Duodenal mucosa (tissue), 2 donors: Measurements from ENCODE around the gene RASIP1.
"Not testable (repeated sequence)": the region's sequence is repeated elsewhere in the genome, so short reads cannot be mapped to it uniquely, and the experiment has no call there.

ENCODE experiments used
- H3K27ac ChIP-seq: one replicate; pipeline ENCODE4 v1.7.0; 2013; ENCODE audit warnings: low read depth, low read length
- H3K27me3 ChIP-seq, 2 donors: one replicate each; pipeline ENCODE4 v1.7.0; 2013; ENCODE audit warnings: low read length in 2 of 2, control low read depth in 1 of 2; ENCODE audit not compliant: insufficient read depth in 2 of 2, control insufficient read depth in 1 of 2
- H3K36me3 ChIP-seq, 2 donors: one replicate each; pipeline ENCODE4 v1.7.0; 2013; ENCODE audit warnings: low read length in 2 of 2, control low read depth in 1 of 2; ENCODE audit not compliant: insufficient read depth in 2 of 2, control insufficient read depth in 1 of 2
- H3K4me1 ChIP-seq, 2 donors: one replicate each; pipeline ENCODE4 v1.7.0; 2013; ENCODE audit warnings: low read length in 2 of 2, control low read depth in 1 of 2; ENCODE audit not compliant: insufficient read depth in 2 of 2, control insufficient read depth in 1 of 2
- H3K4me3 ChIP-seq, 2 donors: one replicate each; pipeline ENCODE4 v1.7.0; 2013; ENCODE audit warnings: low read length in 2 of 2, low read depth in 1 of 2
- H3K9ac ChIP-seq, 2 donors: one replicate each; pipeline ENCODE4 v1.7.0; 2013; ENCODE audit warnings: low read length in 2 of 2, low read depth in 1 of 2
- H3K9me3 ChIP-seq, 2 donors: one replicate each; pipeline ENCODE4 v1.7.0; 2013; ENCODE audit warnings: low read length in 2 of 2, control low read depth in 1 of 2; ENCODE audit not compliant: control insufficient read depth in 1 of 2

The RASIP1 gene

DNA sequence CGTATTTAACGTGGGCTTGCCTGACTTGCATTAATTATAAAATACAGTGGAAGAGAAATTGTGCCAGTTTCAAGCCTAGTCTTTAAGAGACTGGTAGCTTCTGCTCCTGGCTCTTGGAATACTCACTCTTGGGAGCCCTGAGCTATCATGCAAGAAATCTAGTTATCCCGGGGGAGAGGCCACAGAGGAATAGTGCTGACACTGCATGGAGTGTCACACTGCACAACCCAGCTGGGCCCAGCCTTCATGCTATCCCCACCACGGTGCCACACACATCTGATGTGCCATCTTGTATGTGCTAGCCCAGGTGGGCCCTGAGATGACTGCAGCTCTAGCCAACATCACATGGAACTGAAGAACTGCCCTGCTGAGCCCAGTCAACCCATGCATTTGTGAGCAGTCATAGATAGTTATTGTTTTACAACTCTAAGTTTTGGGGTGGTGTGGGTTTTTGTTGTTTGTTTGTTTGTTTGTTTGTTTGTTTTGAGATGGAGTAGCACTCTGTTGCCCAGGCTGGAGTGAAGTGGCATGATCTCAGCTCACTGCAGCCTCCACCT lies 29.2 kb downstream of the RASIP1 start:
- Histone ChIP-seq H3K27ac (no peak overlapping the region), H3K36me3 (no peaks in the 10 kb centered on the region), H3K27me3 (no peaks in the 10 kb centered on the region), H3K4me3 (no peak overlapping the region), H3K9me3 (peaks cover 0 to 3% of the 10 kb centered on the region in 2 donors), H3K9ac (no peak overlapping the region), H3K4me1 (peaks cover 21 to 26% of the 10 kb centered on the region in 2 donors)

DNA sequence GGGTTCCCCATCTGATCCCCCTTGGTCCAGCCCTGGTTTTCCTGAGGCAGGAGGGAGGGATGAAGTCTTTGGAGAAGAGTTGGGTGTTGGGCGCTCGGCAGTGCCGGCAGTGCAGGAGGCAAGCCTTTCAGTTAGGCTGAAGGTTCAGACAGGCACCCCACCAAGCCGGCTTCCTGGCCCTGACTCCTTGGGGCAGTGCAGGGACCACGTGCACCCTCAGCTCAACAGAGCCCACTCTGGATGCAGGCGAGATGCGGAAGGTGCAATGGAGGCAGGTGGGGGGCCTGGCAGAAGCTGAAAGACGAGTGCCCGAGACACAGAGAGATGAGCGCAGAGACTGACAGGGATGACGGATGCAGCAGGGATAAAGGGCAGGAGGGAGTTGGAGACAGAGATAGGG lies 31.9 kb downstream of the RASIP1 start:
- H3K27me3 ChIP-seq = no peaks in the 10 kb centered on the region

DNA sequence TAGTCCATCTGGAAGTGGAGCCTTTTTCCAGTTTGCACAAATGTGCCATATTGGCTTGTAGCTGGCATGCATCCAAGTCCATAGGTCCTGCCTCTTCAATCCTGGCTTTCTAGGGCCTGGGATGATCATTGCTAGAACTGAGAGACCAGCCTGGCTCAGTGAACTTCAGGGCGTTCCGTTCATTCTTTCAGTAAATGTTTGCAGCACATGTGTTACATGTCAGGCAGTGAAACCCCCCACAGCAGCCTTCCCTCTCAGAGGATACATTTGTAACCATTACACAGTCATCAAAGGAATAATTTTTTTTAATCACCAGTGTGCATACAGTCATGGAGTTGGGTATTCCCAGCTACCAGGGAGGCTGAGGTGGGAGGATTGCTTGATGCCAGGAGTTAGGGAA lies 35.0 kb downstream of the RASIP1 start:
- peaks cover 11 to 41% of the 10 kb centered on the region in 2 donors for H3K36me3 ChIP-seq
- no peaks in the 10 kb centered on the region for H3K27me3 ChIP-seq
- H3K9ac ChIP-seq = no peak overlapping the region
- no peaks in the 10 kb centered on the region for H3K9me3 ChIP-seq
- H3K4me3 ChIP-seq = no peak overlapping the region
- H3K4me1 ChIP-seq = no peaks in the 10 kb centered on the region
- no peak overlapping the region for H3K27ac ChIP-seq

More for the DNA sequence above, 31.9 kb downstream of the RASIP1 start:
- Histone ChIP-seq H3K9ac (no peak overlapping the region), H3K27ac (no peak overlapping the region), H3K9me3 (peaks cover 0 to 3% of the 10 kb centered on the region in 2 donors), H3K4me3 (no peak overlapping the region), H3K36me3 (peaks cover 4 to 16% of the 10 kb centered on the region in 2 donors), H3K4me1 (peaks cover 7 to 9% of the 10 kb centered on the region in 2 donors)

DNA sequence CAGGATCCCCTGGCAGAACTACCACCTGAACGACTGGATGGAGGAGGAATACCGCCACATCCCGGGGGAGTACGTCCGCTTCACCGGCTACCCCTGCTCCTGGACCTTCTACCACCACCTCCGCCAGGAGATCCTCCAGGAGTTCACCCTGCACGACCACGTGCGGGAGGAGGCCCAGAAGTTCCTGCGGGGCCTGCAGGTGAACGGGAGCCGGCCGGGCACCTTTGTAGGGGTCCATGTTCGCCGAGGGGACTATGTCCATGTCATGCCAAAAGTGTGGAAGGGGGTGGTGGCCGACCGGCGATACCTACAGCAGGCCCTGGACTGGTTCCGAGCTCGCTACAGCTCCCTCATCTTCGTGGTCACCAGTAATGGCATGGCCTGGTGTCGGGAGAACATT lies 37.1 kb downstream of the RASIP1 start:
- no peak overlapping the region for H3K9ac ChIP-seq
- no peak overlapping the region for H3K4me3 ChIP-seq
- H3K4me1 ChIP-seq = peaks cover 0 to 4% of the 10 kb centered on the region in 2 donors
- H3K27ac ChIP-seq = no peak overlapping the region
- H3K36me3 ChIP-seq = peaks cover 11 to 42% of the 10 kb centered on the region in 2 donors
- H3K9me3 ChIP-seq = no peaks in the 10 kb centered on the region
- H3K27me3 ChIP-seq = no peaks in the 10 kb centered on the region

DNA sequence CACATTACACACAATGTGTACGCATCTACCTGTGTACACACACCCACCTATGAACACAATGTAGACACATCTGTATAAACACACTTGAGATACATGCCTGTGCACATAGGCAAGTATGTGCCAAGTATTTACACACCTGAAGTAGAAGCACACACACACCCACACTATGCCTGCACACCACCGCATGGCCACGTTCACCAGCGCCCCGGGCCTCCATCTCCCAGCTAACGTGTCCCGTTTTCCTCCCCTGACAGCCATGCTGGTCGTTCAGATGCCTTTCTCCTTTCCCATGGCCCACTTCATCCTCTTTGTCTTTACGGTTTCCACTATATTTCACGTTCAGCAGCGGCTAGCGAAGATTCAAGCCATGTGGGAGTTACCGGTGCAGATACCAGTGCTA lies 37.7 kb downstream of the RASIP1 start:
- no peak overlapping the region for H3K4me3 ChIP-seq
- no peaks in the 10 kb centered on the region for H3K9me3 ChIP-seq
- H3K36me3 ChIP-seq = peaks cover 11 to 42% of the 10 kb centered on the region in 2 donors
- H3K9ac ChIP-seq = no peak overlapping the region
- H3K4me1 ChIP-seq = peaks cover 0 to 8% of the 10 kb centered on the region in 2 donors
- H3K27me3 ChIP-seq = no peaks in the 10 kb centered on the region
- H3K27ac ChIP-seq = no peak overlapping the region

DNA sequence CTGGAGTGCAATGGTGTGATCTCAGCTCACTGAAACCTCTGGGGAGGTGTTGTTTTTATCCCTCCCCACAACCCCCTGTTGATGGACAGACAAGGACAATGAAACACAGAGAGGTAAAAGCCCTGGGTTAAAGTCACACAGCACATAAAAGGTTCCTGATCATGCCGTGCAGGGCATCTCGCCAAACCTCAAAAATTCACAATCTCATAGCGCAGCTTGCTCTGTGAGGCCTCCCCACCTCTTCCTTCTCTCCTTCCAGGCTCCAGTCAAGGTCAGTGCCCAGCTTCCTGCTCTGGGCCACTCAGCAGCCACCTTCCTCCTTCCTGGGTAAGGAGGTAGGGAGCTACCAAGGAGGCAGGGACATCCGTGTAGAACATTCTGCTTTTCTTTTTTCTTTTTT lies 42.4 kb downstream of the RASIP1 start:
- peaks cover 6 to 23% of the 10 kb centered on the region in 2 donors for H3K36me3 ChIP-seq
- no peak overlapping the region for H3K27ac ChIP-seq
- no peaks in the 10 kb centered on the region for H3K9me3 ChIP-seq
- peak overlapping the region; percentile 36 to 96 for H3K4me3 ChIP-seq
- peaks cover 0 to 8% of the 10 kb centered on the region in 2 donors for H3K4me1 ChIP-seq
- no peaks in the 10 kb centered on the region for H3K27me3 ChIP-seq
- peak overlapping the region; percentile 54 to 99 for H3K9ac ChIP-seq

DNA sequence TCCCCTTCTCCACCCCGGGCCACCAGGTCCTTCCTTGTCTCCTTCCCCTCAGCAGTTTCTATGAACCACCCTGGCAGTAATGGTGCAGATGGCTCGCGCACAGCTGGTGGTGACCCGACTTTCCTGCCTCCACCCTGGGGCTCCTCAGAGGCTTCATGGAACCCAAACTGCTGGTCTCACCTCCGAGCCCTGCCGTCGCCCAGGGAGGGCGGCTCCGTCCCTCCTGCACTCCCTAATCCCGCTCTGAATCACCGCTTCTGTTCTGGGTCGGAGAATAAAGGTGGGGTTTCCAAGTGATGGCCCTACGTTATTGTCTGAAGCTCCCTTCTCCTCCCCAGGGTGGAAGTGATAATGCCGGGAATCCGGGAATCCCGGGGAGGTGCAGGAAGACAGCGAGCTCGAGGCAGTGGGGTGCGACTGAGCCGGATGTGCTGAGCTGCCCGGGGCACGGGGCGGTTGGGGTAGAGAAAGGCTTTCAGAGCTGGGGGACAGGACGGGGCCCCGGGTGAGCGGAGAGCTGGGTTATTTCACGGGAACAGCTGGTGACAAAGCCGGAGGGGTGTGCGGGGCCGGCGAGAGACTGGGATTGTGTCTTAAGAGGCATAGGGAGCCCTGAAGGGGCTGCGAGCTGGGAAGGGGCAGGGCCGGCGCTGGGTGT lies 43.9 kb downstream of the RASIP1 start:
- H3K4me1 ChIP-seq = peaks cover 0 to 8% of the 10 kb centered on the region in 2 donors
- H3K9ac ChIP-seq = peak overlapping the region; percentile 88 to 99
- peaks cover 0 to 9% of the 10 kb centered on the region in 2 donors for H3K36me3 ChIP-seq
- peak overlapping the region; percentile 71 to 96 for H3K4me3 ChIP-seq
- H3K9me3 ChIP-seq = no peaks in the 10 kb centered on the region
- peak overlapping the region; percentile 88 for H3K27ac ChIP-seq
- no peaks in the 10 kb centered on the region for H3K27me3 ChIP-seq

DNA sequence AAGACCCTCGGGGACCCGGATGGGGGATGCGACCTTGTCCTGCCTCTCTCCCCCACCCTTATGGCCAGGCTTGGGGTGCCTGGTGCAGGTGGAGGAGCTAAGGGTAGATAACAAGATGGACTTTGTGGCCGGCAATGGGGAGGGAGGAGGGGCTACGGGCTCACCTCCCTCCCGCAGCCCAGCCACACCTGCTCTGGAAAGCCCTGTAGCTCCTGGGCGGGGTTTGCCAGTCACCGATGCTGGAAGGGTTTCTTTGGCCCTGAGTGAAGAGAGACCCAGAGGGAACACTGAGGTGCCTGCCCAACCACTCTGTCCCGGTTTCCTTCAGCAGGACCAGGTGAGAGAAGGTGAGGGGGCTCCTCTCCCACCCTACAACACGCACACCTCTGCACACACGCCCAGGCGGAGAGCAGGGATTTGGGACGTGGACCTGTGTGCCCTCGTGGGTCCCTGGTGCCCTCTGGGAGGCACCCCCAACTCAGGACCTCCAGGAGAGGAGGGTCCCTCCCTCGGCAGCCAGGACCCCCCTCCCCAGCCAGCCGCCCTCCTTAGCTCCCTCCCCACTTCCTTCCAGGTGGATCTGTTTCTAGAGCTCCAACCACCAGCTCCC lies 44.6 kb downstream of the RASIP1 start, which contains the start of gene FUT2:
TSS of gene FUT2 (plus strand) at position 229 of the 610 bp plus-strand sequence. CDS start 6,986 bp downstream, outside the sequence.
- peak within 1 kb of the TSS; percentile 88 for H3K27ac ChIP-seq
- no peaks in the 10 kb centered on the region for H3K9me3 ChIP-seq
- H3K4me1 ChIP-seq = peaks cover 0 to 8% of the 10 kb centered on the region in 2 donors
- peak within 1 kb of the TSS; percentile 88 to 99 for H3K9ac ChIP-seq
- peaks cover 0 to 5% of the 10 kb centered on the region in 2 donors for H3K36me3 ChIP-seq
- no peaks in the 10 kb centered on the region for H3K27me3 ChIP-seq
- peak within 1 kb of the TSS; percentile 71 to 96 for H3K4me3 ChIP-seq

DNA sequence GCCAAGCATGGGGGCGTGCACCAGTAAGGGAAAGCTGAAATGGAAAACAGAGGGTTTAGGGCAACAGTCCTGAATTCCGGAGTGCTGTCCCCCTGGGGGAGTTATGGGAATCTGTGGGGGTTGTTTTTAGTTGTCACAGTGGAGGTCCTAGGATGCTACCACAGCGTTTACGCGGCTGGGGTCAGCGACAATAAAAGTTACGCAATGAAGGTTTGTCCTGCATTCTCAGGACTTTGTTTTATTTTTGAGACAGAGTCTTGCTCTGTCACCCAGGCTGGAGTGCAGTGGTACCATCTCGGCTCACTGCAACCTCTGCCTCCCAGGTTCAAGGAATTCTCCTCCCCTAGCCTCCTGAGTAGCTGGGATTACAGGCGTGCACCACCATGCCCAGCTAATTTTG lies 46.8 kb downstream of the RASIP1 start:
- H3K9me3 ChIP-seq, H3K4me1 ChIP-seq, H3K4me3 ChIP-seq, H3K36me3 ChIP-seq, H3K27ac ChIP-seq, H3K9ac ChIP-seq, H3K27me3 ChIP-seq: not testable (repeated sequence)

DNA sequence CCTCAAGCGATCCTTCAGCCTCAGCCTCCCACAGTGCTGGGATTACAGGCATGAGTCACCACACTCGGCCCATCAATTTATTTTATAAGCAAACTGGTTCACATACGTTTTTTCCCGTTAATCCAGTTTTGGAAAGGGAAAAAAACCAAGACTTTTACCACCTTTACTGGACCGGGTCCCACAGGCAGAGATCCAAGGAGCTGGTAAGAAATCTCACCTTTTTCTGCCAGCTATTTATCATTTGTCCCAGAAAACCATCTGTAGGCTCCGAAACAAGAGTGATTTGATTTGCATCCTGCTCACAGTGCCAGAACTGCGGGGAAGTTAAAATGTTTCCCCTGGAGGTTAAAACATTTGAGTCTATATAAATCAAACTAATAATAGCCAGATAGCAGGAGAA lies 51.0 kb downstream of the RASIP1 start:
- Histone ChIP-seq H3K27me3 (no peaks in the 10 kb centered on the region), H3K4me3 (no peak overlapping the region), H3K36me3 (no peaks in the 10 kb centered on the region), H3K9me3 (no peaks in the 10 kb centered on the region), H3K9ac (no peak overlapping the region), H3K27ac (no peak overlapping the region), H3K4me1 (peaks cover 5 to 20% of the 10 kb centered on the region in 2 donors)
